ENCODE measurements around the gene MPPE1.
"Not testable (repeated sequence)": the region's sequence is repeated elsewhere in the genome, so short reads cannot be mapped to it uniquely, and the experiment has no call there.

The MPPE1 gene

DNA sequence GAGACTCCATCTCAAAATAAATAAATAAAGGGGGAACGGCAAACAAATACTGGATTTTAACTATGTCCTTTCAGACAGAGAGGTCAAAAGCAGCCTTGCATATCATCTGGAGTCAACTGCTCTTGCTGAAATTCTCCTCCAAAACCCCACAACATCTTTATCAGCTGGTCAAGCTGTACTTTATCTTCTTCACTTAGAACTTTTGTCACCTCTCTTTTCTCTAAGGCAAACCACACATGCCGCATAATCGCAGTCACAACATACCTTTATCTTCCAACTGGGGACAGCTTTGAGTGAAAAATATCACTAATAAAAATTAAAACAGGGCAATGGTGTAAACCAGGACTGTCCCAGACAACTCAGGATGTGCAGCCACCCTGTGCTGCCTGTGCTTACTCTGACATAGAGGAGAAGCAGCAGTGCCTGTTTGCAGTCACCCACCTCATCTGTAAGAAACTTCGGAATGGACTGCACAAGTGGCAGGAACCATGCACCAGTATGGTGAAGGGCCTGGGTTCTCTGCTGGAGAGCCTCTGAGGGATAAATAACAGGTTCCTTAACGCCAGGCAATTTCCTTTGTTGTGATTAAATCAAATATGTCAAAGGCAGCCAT is 6.2 kb downstream of the MPPE1 start:
- no peak overlapping the region for H3K4me3 ChIP-seq (ENCODE audit: low read length)
- DNase-seq (ENCODE audit: low read depth) = no peak
- TF ChIP-seq, protein P1, sequence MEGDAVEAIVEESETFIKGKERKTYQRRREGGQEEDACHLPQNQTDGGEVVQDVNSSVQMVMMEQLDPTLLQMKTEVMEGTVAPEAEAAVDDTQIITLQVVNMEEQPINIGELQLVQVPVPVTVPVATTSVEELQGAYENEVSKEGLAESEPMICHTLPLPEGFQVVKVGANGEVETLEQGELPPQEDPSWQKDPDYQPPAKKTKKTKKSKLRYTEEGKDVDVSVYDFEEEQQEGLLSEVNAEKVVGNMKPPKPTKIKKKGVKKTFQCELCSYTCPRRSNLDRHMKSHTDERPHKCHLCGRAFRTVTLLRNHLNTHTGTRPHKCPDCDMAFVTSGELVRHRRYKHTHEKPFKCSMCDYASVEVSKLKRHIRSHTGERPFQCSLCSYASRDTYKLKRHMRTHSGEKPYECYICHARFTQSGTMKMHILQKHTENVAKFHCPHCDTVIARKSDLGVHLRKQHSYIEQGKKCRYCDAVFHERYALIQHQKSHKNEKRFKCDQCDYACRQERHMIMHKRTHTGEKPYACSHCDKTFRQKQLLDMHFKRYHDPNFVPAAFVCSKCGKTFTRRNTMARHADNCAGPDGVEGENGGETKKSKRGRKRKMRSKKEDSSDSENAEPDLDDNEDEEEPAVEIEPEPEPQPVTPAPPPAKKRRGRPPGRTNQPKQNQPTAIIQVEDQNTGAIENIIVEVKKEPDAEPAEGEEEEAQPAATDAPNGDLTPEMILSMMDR (conservative IDR thresholded peaks at IDR 0.05; ENCODE audit: low read depth, low read length) = no peak

DNA sequence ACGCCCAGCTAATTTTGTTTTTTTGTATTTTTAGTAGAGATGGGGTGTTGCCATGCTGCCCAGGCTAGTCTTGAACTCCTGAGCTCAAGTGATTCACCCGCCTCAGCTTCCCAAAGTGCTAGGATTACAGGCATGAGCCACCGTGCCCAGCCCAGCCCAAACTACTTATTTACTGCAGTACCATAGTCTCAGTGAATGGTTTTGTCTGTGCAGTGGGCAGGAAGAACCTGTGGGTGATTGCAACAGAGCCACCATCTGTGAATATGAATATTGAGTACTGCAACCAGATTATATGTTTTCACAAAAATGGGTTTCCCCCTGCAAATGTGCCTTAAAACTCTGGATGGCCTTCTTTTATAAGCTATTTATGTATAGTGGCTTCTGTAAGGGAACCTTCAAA is 9.1 kb downstream of the MPPE1 start:
- H3K4me3 ChIP-seq (ENCODE audit: low read length) = no peak overlapping the region
- TF ChIP-seq, protein P1 (conservative IDR thresholded peaks at IDR 0.05; ENCODE audit: low read depth, low read length) = no peak
- no peak for DNase-seq (ENCODE audit: low read depth)

DNA sequence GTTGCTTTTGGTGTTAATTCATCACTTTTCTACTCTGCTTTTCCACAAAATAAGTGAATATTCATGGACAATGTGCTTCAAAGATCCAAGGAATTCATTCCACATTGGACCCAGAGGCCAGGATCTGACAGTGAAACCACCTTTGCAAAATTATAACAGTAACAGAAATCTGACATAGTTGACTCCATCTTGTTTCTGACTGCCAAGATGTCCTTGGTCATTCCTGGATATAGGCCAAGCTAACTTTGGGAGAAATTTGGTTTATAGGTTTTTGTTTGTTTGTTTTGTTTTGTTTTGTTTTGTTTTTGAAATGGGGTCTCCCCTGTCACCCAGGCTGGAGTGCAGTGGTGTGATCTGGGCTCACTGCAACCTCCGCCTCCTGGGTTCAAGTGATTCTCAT is 10.3 kb downstream of the MPPE1 start:
- no peak overlapping the region for H3K4me3 ChIP-seq (ENCODE audit: low read length)
- DNase-seq (ENCODE audit: low read depth) = no peak
- TF ChIP-seq, protein P1 (conservative IDR thresholded peaks at IDR 0.05; ENCODE audit: low read depth, low read length) = no peak

DNA sequence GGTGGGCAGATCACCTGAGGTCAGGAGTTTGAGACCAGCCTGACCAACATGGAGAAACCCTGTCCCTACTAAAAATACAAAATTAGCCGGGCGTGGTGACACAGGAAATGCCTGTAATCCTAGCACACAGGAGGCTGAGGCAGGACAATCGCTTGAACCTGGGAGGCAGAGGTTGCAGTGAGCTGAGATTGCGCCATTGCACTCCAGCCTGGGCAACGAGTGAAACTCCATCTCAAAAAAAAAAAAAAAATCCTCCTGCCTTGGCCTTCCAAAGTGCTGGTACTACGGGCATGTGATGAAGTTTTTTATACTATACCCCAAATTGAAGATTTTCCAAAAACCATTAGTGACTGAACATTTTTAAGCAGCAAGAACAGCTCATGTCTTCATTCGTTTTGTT is 15.7 kb downstream of the MPPE1 start:
- not testable (repeated sequence) for H3K4me3 ChIP-seq (ENCODE audit: low read length); DNase-seq (ENCODE audit: low read depth)

DNA sequence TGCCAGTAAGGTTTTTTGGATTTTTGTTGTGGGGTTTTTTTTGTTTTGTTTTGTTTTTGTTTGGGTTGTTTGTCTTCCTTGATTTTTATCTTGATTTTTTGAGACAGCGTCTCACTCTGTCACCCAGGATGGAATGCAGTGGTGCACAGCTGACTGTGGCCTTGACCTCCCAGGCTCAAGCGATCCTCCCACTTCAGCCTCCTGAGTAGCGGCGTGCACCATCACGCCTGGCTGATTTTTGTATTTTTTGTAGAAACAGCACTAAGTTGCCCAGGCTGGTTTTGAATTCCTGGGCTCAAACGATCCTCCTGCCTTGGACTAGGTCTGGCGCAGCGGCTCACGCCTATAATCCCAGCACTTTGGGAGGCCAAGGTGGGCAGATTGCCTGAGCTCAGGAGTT is 16.4 kb downstream of the MPPE1 start:
- DNase-seq (ENCODE audit: low read depth) = no peak
- TF ChIP-seq, protein P1 (conservative IDR thresholded peaks at IDR 0.05; ENCODE audit: low read depth, low read length) = no peak
- no peak overlapping the region for H3K4me3 ChIP-seq (ENCODE audit: low read length)

DNA sequence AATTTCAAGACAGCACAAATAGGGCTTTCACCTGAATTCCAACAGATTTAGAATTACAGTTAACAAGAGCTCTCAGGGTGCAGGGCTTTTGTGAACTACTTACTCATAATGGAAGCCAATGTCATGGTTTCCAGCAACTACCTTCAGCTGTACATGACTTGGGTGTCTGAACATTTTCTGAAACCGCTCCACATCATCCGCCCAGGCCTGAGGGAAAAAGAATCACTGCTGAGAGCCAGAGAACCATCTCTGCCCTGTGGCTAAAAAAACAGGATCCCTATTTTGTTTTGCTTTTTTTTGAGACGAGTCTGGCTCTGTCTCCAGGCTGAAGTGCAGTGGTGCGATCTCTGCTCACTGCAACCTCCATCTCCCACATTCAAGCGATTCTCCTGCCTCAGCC is 18.8 kb downstream of the MPPE1 start:
- no peak for DNase-seq (ENCODE audit: low read depth)
- TF ChIP-seq, protein P1 (conservative IDR thresholded peaks at IDR 0.05; ENCODE audit: low read depth, low read length) = no peak
- H3K4me3 ChIP-seq (ENCODE audit: low read length) = no peak overlapping the region

DNA sequence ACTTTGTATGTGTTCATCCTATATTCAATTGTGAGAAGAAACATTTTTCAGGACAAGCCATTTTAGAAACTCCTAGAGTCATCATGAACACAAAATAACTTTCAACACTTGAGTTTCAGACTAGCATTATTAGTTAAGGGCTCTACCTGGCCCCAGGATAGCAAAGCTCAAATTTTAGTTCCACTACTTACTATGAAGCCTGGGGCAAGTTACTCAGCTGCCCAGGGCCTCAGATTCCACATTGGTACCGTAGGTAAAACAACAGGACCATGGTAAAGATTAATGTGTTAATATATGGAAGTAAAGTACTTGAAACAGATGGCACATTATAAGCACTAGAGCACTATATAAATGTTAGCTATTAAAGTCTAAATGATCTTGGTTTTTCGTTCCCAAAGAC is 19.4 kb downstream of the MPPE1 start:
- H3K4me3 ChIP-seq (ENCODE audit: low read length) = no peak overlapping the region
- TF ChIP-seq, protein P1 (conservative IDR thresholded peaks at IDR 0.05; ENCODE audit: low read depth, low read length) = no peak
- no peak for DNase-seq (ENCODE audit: low read depth)
